ENCODE measurements around the gene SH3PXD2B.
"Not testable (repeated sequence)": the region's sequence is repeated elsewhere in the genome, so short reads cannot be mapped to it uniquely, and the experiment has no call there.

SH3PXD2B gene

GRCh38 chr5:172370648-172371545 lies 83.4 kb downstream of the SH3PXD2B start:
- no peak overlapping the region for H3K27ac ChIP-seq
- no peak for DNase-seq (ENCODE audit: low spot score)
- ChIA-PET CTCF (interaction anchor here (0.5 to 1.2 kb wide), 9 partner anchors 10 to 1355 kb away, joined by 3 to 8 read pairs (median 3); no protein-coding TSS in a partner anchor), POLR2A (ENCODE audit: low non-redundant PET) (interaction anchor here (0.5 kb wide), 1 partner anchor 89 kb away, joined by 3 read pairs; no protein-coding TSS in a partner anchor)
- TF ChIP-seq CTCF (conservative IDR thresholded peaks at IDR 0.05; ENCODE audit: low read depth), result peak; percentile 61

- ChIA-PET POLR2A (ENCODE audit: low non-redundant PET) (no interaction called here), CTCF (interaction anchor here (0.5 to 1.2 kb wide), 8 partner anchors 9 to 664 kb away, joined by 3 to 8 read pairs (median 3); no protein-coding TSS in a partner anchor)
- no peak for DNase-seq (ENCODE audit: low spot score)
- no peak overlapping the region for H3K27ac ChIP-seq
- no peak for TF ChIP-seq CTCF (conservative IDR thresholded peaks at IDR 0.05; ENCODE audit: low read depth)
These were observed 84.1 kb downstream of the SH3PXD2B start for GRCh38 chr5:172370237-172370640.

GRCh38 chr5:172368699-172369098 lies 85.6 kb downstream of the SH3PXD2B start:
- DNase-seq (ENCODE audit: low spot score); H3K27ac ChIP-seq; POLR2A ChIA-PET (ENCODE audit: low non-redundant PET); CTCF ChIA-PET: not testable (repeated sequence)

GRCh38 chr5:172365948-172366608 lies 88.2 kb downstream of the SH3PXD2B start:
- POLR2A ChIA-PET (ENCODE audit: low non-redundant PET), result no interaction called here
- CTCF ChIA-PET, result interaction anchor here (0.6 to 0.7 kb wide), 3 partner anchors 30 to 80 kb away, joined by 3 to 4 read pairs (median 4); no protein-coding TSS in a partner anchor
- TF ChIP-seq CTCF (conservative IDR thresholded peaks at IDR 0.05; ENCODE audit: low read depth), result no peak
- peak overlapping the region; percentile 40 for H3K27ac ChIP-seq
- no peak for DNase-seq (ENCODE audit: low spot score)

- TF ChIP-seq CTCF (conservative IDR thresholded peaks at IDR 0.05; ENCODE audit: low read depth), result no peak
- no peak for DNase-seq (ENCODE audit: low spot score)
- POLR2A ChIA-PET (ENCODE audit: low non-redundant PET), result no interaction called here
- CTCF ChIA-PET, result interaction anchor here (0.7 kb wide), 2 partner anchors 372 to 378 kb away, joined by 3 to 5 read pairs; no protein-coding TSS in a partner anchor
- peak overlapping the region; percentile 40 for H3K27ac ChIP-seq
These were observed 89.6 kb downstream of the SH3PXD2B start for GRCh38 chr5:172364773-172365172.

GRCh38 chr5:172362755-172363154 lies 91.6 kb downstream of the SH3PXD2B start:
- no peak for DNase-seq (ENCODE audit: low spot score)
- CTCF ChIA-PET, result no interaction called here
- POLR2A ChIA-PET (ENCODE audit: low non-redundant PET), result no interaction called here
- peak overlapping the region; percentile 90 for H3K27ac ChIP-seq
- no peak for TF ChIP-seq CTCF (conservative IDR thresholded peaks at IDR 0.05; ENCODE audit: low read depth)

Data from RWPE1 (cell line).